SK-N-SH (cell line): ENCODE data around the gene GPR27. TPM values are rescaled to one million over a fixed set of nuclear protein-coding genes. Genes with fewer than 3 reads are reported as not detected.

Experiments used
- CTCF ChIA-PET: fragments of 300-600, 350-600 bp; formaldehyde crosslinking; extraction: SDS; loops from one replicate; lab custom pipeline; 2021; lab: Yijun Ruan, JAX
- POLR2A ChIA-PET: fragments of 350-600 bp; sonication (Branson Sonifier 250); formaldehyde crosslinking; extraction: SDS; loops from one replicate; lab custom pipeline; 2020; ENCODE audit warnings: antibody characterized with exemption, inconsistent platforms; lab: Yijun Ruan, JAX
- DNase-seq: peaks from one replicate; pipeline ENCODE4 v3.0.0; 2012
- H2AFZ ChIP-seq: fragments of 200-600 bp; sonication (generic); 2 replicates; pipeline ENCODE4 v1.8.1; 2016; ENCODE audit warnings: antibody characterized with exemption, mild to moderate bottlenecking, low read depth
- H3F3A ChIP-seq: fragments of 200-600 bp; sonication (generic); replicated peaks from 2 replicates; pipeline ENCODE3; 2016; ENCODE audit warnings: antibody characterized with exemption, mild to moderate bottlenecking; ENCODE audit not compliant: insufficient read depth
- H3K27ac ChIP-seq, 2 experiments: fragments of 200-500 bp in 1 of 2; fragments of 200-600 bp in 1 of 2; sonication (Bioruptor generic) in 1 of 2; sonication (generic), shearing (Covaris generic) in 1 of 2; 2 replicates each; pipeline versions ENCODE4 v1.5.1 to v1.6.1; 2014 to 2016; ENCODE audit warnings: low read depth in 2 of 2, inconsistent platforms in 1 of 2, low read length in 1 of 2, mild to moderate bottlenecking in 1 of 2, mixed read lengths in 1 of 2
- H3K27me3 ChIP-seq: fragments of 200-600 bp; sonication (generic), shearing (Covaris generic); 2 replicates; pipeline ENCODE4 v1.6.1; 2016; ENCODE audit warnings: mixed run types; ENCODE audit not compliant: insufficient read depth
- H3K36me3 ChIP-seq, 2 experiments: fragments of 200-500 bp in 1 of 2; fragments of 200-600 bp in 1 of 2; sonication (Bioruptor generic) in 1 of 2; sonication (generic) in 1 of 2; replicated peaks in 1 of 2; 2 replicates each; pipeline versions ENCODE3 to v1.5.1; 2014 to 2016; ENCODE audit warnings: low read length in 1 of 2, mild to moderate bottlenecking in 1 of 2; ENCODE audit not compliant: insufficient read depth in 2 of 2, control insufficient read depth in 1 of 2
- H3K4me1 ChIP-seq, 2 experiments: fragments of 200-500 bp in 1 of 2; fragments of 200-600 bp in 1 of 2; sonication (Bioruptor generic) in 1 of 2; sonication (generic), shearing (Covaris generic) in 1 of 2; 2 replicates each; pipeline versions ENCODE4 v1.5.1 to v1.6.1; 2014 to 2016; ENCODE audit warnings: low read depth in 1 of 2, low read length in 1 of 2, mixed run types in 1 of 2; ENCODE audit not compliant: insufficient read depth in 2 of 2, control insufficient read depth in 1 of 2
- H3K4me2 ChIP-seq: fragments of 200-600 bp; sonication (generic), shearing (Covaris generic); 2 replicates; pipeline ENCODE4 v1.6.1; 2017; ENCODE audit warnings: mixed run types
- H3K4me3 ChIP-seq, 2 experiments: fragments of 200-500 bp in 1 of 2; fragments of 200-600 bp in 1 of 2; sonication (Bioruptor generic) in 1 of 2; sonication (generic), shearing (Covaris generic) in 1 of 2; 2 replicates each; pipeline versions ENCODE4 v1.5.1 to v1.8.1; 2014 to 2016; ENCODE audit warnings: low read depth in 2 of 2, inconsistent platforms in 1 of 2, low read length in 1 of 2, mild to moderate bottlenecking in 1 of 2, mixed read lengths in 1 of 2, moderate library complexity in 1 of 2
- H3K79me2 ChIP-seq: fragments of 200-600 bp; sonication (generic); 2 replicates; pipeline ENCODE4 v1.8.1; 2017; ENCODE audit warnings: mild to moderate bottlenecking; ENCODE audit not compliant: insufficient read depth
- H3K9ac ChIP-seq: fragments of 200-600 bp; sonication (generic); 2 replicates; pipeline ENCODE4 v1.6.1; 2017; ENCODE audit warnings: mixed run types
- H3K9me2 ChIP-seq: fragments of 200-600 bp; sonication (generic); 2 replicates; pipeline ENCODE4 v1.6.1; 2017; ENCODE audit warnings: mixed run types
- H3K9me3 ChIP-seq: fragments of 200-600 bp; sonication (generic); 2 replicates; pipeline ENCODE4 v1.6.1; 2017; ENCODE audit warnings: mixed run types, mild to moderate bottlenecking, moderate library complexity
- H4K20me1 ChIP-seq: fragments of 200-600 bp; sonication (generic); 2 replicates; pipeline ENCODE4 v1.6.1; 2017; ENCODE audit warnings: mild to moderate bottlenecking, mixed run types; ENCODE audit not compliant: insufficient read depth
- GATA2 ChIP-seq: sonication (generic); formaldehyde crosslinking; IDR thresholded peaks from 2 replicates; pipeline ENCODE4 v1.5.0; 2020; ENCODE audit warnings: mild to moderate bottlenecking, missing genetic modification reagents
- NFIC ChIP-seq: IDR thresholded peaks from 2 replicates; pipeline ENCODE4 v1.4.0; 2012; ENCODE audit warnings: borderline replicate concordance
- NRF1 ChIP-seq: IDR thresholded peaks from 2 replicates; pipeline ENCODE4 v1.6.1; 2012; ENCODE audit warnings: low read depth, mild to moderate bottlenecking, low read length
- POLR2AphosphoS5 ChIP-seq: IDR thresholded peaks from 2 replicates; pipeline ENCODE4 v1.6.1; 2012; ENCODE audit warnings: low read depth, low read length
- RCOR1 ChIP-seq: fragments of 150-350 bp; IDR thresholded peaks from 2 replicates; pipeline ENCODE4 v1.6.1; 2017; ENCODE audit warnings: antibody characterized with exemption, low read length
- YY1 ChIP-seq: IDR thresholded peaks from 2 replicates; pipeline ENCODE4 v1.4.0; 2012; ENCODE audit warnings: low read depth, mild to moderate bottlenecking
- WGBS: methylation state at CpG from one replicate; pipeline ENCODE4 v1.1.6; 2017; ENCODE audit warnings: low lambda C conversion rate; 5-methylcytosine and 5-hydroxymethylcytosine counted together
- polyA plus RNA-seq, 3 experiments: library from polyadenylated mRNA; depleted of rRNA; stranded (reverse); fragments of >200 nt; gene quantifications; 2 replicates each; pipeline ENCODE4 v1.2.3, GENCODE V29; 2012
- TF ChIP-seq, protein P1 (sequence below): IDR thresholded peaks from 2 replicates; pipeline ENCODE4 v1.4.0; 2012; ENCODE audit warnings: low read depth, borderline replicate concordance
- TF ChIP-seq, protein P2 (sequence below): IDR thresholded peaks from 2 replicates; pipeline ENCODE4 v1.4.0; 2012; ENCODE audit warnings: low read depth, borderline replicate concordance
- TF ChIP-seq, protein P3 (sequence below): fragments of 200-600 bp; sonication (generic); IDR thresholded peaks from 2 replicates; pipeline ENCODE4 v1.6.1; 2017; ENCODE audit warnings: antibody characterized with exemption, mild to moderate bottlenecking, moderate library complexity
- TF ChIP-seq, protein P4 (sequence below): fragments of 150-350 bp; IDR thresholded peaks from 2 replicates; pipeline ENCODE4 v1.6.1; 2017; ENCODE audit warnings: antibody characterized with exemption, low read length, low read depth, borderline replicate concordance
- TF ChIP-seq, protein P5 (sequence below): IDR thresholded peaks from 2 replicates; pipeline ENCODE4; 2012

Gene GPR27
- polyA plus RNA-seq, 1 of the 3 experiments (the other 2 are of a cell fraction) = 0.05 TPM

DNA sequence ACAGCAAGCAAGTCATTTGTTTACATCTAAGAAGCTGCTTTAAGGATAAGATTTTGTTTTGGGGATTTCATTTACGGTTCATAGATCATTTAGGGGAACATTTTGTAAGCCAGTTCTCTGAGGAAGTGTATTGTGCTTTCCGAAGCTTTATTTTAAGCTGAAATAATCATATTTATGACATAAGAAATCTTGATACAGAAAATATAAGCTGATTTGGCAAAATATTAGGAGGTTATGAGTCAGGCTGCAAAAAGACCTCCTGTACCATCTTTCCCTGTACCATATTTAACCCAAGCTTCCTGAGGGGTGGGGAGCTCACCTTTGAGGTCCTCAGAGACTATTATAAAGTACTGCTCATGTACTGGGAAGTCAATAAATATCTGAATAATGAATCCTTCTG is 20.3 kb upstream of the GPR27 start:
- no peak overlapping the region for H3K4me2 ChIP-seq
- H3K79me2 ChIP-seq = no peaks in the 10 kb centered on the region
- H3K4me3 ChIP-seq = no peak overlapping the region
- H3K36me3 ChIP-seq = no peaks in the 10 kb centered on the region
- no peak overlapping the region for H2AFZ ChIP-seq
- no peak overlapping the region for H3K9ac ChIP-seq
- TF ChIP-seq, protein P1, sequence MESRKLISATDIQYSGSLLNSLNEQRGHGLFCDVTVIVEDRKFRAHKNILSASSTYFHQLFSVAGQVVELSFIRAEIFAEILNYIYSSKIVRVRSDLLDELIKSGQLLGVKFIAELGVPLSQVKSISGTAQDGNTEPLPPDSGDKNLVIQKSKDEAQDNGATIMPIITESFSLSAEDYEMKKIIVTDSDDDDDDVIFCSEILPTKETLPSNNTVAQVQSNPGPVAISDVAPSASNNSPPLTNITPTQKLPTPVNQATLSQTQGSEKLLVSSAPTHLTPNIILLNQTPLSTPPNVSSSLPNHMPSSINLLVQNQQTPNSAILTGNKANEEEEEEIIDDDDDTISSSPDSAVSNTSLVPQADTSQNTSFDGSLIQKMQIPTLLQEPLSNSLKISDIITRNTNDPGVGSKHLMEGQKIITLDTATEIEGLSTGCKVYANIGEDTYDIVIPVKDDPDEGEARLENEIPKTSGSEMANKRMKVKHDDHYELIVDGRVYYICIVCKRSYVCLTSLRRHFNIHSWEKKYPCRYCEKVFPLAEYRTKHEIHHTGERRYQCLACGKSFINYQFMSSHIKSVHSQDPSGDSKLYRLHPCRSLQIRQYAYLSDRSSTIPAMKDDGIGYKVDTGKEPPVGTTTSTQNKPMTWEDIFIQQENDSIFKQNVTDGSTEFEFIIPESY = no peak
- no peak for TF ChIP-seq YY1
- no peak for TF ChIP-seq NRF1
- no peak for TF ChIP-seq RCOR1
- TF ChIP-seq GATA2 (CRISPR knock-in tag) = no peak
- TF ChIP-seq, protein P2, sequence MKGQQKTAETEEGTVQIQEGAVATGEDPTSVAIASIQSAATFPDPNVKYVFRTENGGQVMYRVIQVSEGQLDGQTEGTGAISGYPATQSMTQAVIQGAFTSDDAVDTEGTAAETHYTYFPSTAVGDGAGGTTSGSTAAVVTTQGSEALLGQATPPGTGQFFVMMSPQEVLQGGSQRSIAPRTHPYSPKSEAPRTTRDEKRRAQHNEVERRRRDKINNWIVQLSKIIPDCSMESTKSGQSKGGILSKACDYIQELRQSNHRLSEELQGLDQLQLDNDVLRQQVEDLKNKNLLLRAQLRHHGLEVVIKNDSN = no peak
- no peak for TF ChIP-seq NFIC
- TF ChIP-seq, protein P3, sequence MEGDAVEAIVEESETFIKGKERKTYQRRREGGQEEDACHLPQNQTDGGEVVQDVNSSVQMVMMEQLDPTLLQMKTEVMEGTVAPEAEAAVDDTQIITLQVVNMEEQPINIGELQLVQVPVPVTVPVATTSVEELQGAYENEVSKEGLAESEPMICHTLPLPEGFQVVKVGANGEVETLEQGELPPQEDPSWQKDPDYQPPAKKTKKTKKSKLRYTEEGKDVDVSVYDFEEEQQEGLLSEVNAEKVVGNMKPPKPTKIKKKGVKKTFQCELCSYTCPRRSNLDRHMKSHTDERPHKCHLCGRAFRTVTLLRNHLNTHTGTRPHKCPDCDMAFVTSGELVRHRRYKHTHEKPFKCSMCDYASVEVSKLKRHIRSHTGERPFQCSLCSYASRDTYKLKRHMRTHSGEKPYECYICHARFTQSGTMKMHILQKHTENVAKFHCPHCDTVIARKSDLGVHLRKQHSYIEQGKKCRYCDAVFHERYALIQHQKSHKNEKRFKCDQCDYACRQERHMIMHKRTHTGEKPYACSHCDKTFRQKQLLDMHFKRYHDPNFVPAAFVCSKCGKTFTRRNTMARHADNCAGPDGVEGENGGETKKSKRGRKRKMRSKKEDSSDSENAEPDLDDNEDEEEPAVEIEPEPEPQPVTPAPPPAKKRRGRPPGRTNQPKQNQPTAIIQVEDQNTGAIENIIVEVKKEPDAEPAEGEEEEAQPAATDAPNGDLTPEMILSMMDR = no peak
- TF ChIP-seq, protein P4, sequence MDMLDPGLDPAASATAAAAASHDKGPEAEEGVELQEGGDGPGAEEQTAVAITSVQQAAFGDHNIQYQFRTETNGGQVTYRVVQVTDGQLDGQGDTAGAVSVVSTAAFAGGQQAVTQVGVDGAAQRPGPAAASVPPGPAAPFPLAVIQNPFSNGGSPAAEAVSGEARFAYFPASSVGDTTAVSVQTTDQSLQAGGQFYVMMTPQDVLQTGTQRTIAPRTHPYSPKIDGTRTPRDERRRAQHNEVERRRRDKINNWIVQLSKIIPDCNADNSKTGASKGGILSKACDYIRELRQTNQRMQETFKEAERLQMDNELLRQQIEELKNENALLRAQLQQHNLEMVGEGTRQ = no peak
- TF ChIP-seq, protein P5, sequence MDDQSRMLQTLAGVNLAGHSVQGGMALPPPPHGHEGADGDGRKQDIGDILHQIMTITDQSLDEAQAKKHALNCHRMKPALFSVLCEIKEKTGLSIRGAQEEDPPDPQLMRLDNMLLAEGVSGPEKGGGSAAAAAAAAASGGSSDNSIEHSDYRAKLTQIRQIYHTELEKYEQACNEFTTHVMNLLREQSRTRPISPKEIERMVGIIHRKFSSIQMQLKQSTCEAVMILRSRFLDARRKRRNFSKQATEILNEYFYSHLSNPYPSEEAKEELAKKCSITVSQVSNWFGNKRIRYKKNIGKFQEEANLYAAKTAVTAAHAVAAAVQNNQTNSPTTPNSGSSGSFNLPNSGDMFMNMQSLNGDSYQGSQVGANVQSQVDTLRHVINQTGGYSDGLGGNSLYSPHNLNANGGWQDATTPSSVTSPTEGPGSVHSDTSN = no peak
- no peak for TF ChIP-seq POLR2AphosphoS5
- TF ChIP-seq, all 33 proteins: peak for 0
- no peak overlapping the region for H3K27ac ChIP-seq
- ChIA-PET CTCF (interaction anchor here (0.7 to 2.5 kb wide), 3 partner anchors 22 to 1089 kb away, joined by 3 to 11 read pairs (median 6); no protein-coding TSS in a partner anchor), POLR2A (no interaction called here)
- DNase-seq = no peak
- H3K9me2 ChIP-seq = no peaks in the 10 kb centered on the region
- no peaks in the 10 kb centered on the region for H3K27me3 ChIP-seq
- no peaks in the 10 kb centered on the region for H3F3A ChIP-seq
- 35% methylated on average over 2 of the region's 2 CpGs for WGBS
- H4K20me1 ChIP-seq = no peaks in the 10 kb centered on the region
- no peaks in the 10 kb centered on the region for H3K9me3 ChIP-seq
- H3K4me1 ChIP-seq = peaks cover 0 to 11% of the 10 kb centered on the region in 2 experiments; a peak in 1 of 4 replicates
